ENCODE data around the gene MYCL. TPM values are rescaled to one million over a fixed set of nuclear protein-coding genes. Genes with fewer than 3 reads are reported as not detected.

Gene MYCL
- 0.44 TPM for total RNA-seq
- long read RNA-seq, partial matches to known transcripts: 0 of 2 reads
- long read RNA-seq, other reads (novel, unspliced or antisense): 0 of 2 reads

- peak; percentile 65 for DNase-seq
- no peaks in the 10 kb centered on the region for H3K36me3 ChIP-seq
- H3K4me1 ChIP-seq: peaks cover 20% of the 10 kb centered on the region
- TF ChIP-seq, protein P1, sequence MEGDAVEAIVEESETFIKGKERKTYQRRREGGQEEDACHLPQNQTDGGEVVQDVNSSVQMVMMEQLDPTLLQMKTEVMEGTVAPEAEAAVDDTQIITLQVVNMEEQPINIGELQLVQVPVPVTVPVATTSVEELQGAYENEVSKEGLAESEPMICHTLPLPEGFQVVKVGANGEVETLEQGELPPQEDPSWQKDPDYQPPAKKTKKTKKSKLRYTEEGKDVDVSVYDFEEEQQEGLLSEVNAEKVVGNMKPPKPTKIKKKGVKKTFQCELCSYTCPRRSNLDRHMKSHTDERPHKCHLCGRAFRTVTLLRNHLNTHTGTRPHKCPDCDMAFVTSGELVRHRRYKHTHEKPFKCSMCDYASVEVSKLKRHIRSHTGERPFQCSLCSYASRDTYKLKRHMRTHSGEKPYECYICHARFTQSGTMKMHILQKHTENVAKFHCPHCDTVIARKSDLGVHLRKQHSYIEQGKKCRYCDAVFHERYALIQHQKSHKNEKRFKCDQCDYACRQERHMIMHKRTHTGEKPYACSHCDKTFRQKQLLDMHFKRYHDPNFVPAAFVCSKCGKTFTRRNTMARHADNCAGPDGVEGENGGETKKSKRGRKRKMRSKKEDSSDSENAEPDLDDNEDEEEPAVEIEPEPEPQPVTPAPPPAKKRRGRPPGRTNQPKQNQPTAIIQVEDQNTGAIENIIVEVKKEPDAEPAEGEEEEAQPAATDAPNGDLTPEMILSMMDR (IDR thresholded peaks at IDR 0.05; ENCODE audit: borderline replicate concordance): peak; percentile 73
- H3K9me3 ChIP-seq (replicated peaks): no peaks in the 10 kb centered on the region
- peaks cover 81% of the 10 kb centered on the region for H3K27me3 ChIP-seq (ENCODE audit: low read depth)
- peak within 1 kb of the TSS; percentile 30 for H3K27ac ChIP-seq (replicated peaks)
- peak within 1 kb of the TSS; percentile 76 for H3K4me3 ChIP-seq
- intact Hi-C loops (cut with micrococcal nuclease): no loop called here
These were observed at the start of gene MYCL for GRCh38 chr1:39901714-39902459. TSS of gene MYCL (minus strand) at chr1:39901917. CDS start at chr1:39901434, 483 bp downstream.

DNA sequence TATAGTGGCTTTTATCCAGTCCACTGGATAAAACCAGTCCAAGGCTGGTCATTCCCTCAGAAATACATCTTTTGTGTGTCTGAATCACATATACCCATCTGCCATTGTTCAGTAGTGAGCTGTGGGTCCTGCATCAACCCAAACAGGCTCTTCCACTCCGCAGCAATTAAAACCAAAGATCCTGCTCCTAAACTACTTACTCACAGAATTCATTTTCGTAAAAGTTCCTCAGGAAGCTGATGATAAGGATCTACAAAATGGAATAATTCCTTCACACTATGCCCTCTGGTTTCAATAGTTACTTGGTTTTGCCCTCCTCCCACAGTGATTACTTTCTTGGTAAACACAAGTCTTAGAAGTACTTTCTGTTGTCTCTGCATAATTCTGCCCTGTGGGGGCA is 48.2 kb upstream of the MYCL start:
- intact Hi-C loops (cut with micrococcal nuclease): no loop called here
- no peak overlapping the region for H3K27ac ChIP-seq (replicated peaks)
- H3K9me3 ChIP-seq (replicated peaks): no peaks in the 10 kb centered on the region
- H3K27me3 ChIP-seq (ENCODE audit: low read depth): no peaks in the 10 kb centered on the region
- peaks cover 34% of the 10 kb centered on the region for H3K4me1 ChIP-seq
- H3K4me3 ChIP-seq: no peak overlapping the region
- H3K36me3 ChIP-seq: no peaks in the 10 kb centered on the region
- TF ChIP-seq, protein P1 (IDR thresholded peaks at IDR 0.05; ENCODE audit: borderline replicate concordance): no peak
- no peak for DNase-seq

- DNase-seq: no peak
- intact Hi-C loops (cut with micrococcal nuclease): no loop called here
- H3K9me3 ChIP-seq (replicated peaks): no peaks in the 10 kb centered on the region
- no peak overlapping the region for H3K4me3 ChIP-seq
- H3K27ac ChIP-seq (replicated peaks): no peak overlapping the region
- no peaks in the 10 kb centered on the region for H3K36me3 ChIP-seq
- TF ChIP-seq, protein P1 (IDR thresholded peaks at IDR 0.05; ENCODE audit: borderline replicate concordance): no peak
- peaks cover 11% of the 10 kb centered on the region for H3K4me1 ChIP-seq
- H3K27me3 ChIP-seq (ENCODE audit: low read depth): peaks cover 15% of the 10 kb centered on the region
These were observed 45.5 kb upstream of the MYCL start for GRCh38 chr1:39947260-39947659.

DNA sequence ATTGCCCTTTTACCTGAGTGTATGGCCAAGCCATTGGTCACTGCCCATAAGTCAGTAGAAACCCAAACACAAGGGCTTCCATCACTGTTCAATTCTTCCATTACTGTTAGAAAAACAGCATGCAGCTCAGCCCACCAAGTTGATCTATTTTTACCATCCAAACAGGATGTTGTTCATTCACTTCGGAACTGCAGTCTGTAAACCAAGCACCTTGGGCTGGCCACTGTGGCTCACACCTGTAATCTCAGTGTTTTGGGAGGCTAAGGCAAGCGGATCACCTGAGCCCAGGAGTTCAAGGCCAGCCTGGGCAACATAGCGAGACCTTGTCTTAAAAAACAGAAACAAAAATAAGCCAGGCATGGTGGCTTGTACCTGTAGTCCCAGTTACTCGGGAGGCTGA is 44.5 kb upstream of the MYCL start:
- TF ChIP-seq, protein P1 (IDR thresholded peaks at IDR 0.05; ENCODE audit: borderline replicate concordance): no peak
- Histone ChIP-seq H3K4me1 (peaks cover under 1% of the 10 kb centered on the region), H3K36me3 (no peaks in the 10 kb centered on the region), H3K27ac (replicated peaks) (no peak overlapping the region), H3K9me3 (replicated peaks) (no peaks in the 10 kb centered on the region), H3K4me3 (no peak overlapping the region), H3K27me3 (ENCODE audit: low read depth) (peaks cover 19% of the 10 kb centered on the region)
- no peak for DNase-seq
- intact Hi-C loops (cut with micrococcal nuclease): no loop called here

- intact Hi-C loops (cut with micrococcal nuclease): no loop called here
- DNase-seq: no peak
These were observed 42.8 kb upstream of the MYCL start for GRCh38 chr1:39944410-39945112.

More at GRCh38 chr1:39944410-39945112, 42.8 kb upstream of the MYCL start:
- H3K27ac ChIP-seq (replicated peaks): no peak overlapping the region
- H3K36me3 ChIP-seq: no peaks in the 10 kb centered on the region
- TF ChIP-seq, protein P1 (IDR thresholded peaks at IDR 0.05; ENCODE audit: borderline replicate concordance): no peak
- no peaks in the 10 kb centered on the region for H3K4me1 ChIP-seq
- H3K4me3 ChIP-seq: no peak overlapping the region
- no peaks in the 10 kb centered on the region for H3K9me3 ChIP-seq (replicated peaks)
- peaks cover 25% of the 10 kb centered on the region for H3K27me3 ChIP-seq (ENCODE audit: low read depth)
